Nephron progenitor cell (in vitro differentiated cells): ENCODE results near the gene DEFB121.
"Not testable (repeated sequence)": the region's sequence is repeated elsewhere in the genome, so short reads cannot be mapped to it uniquely, and the experiment has no call there.

Experiments
- DNase-seq: peaks from one replicate; pipeline ENCODE4 v3.0.0; 2021
- H3K27ac Mint-ChIP-seq: 2 replicates; pipeline ENCODE4 v1.8.0; 2021; ENCODE audit warnings: mild to moderate bottlenecking, moderate library complexity, mixed read lengths
- H3K27me3 Mint-ChIP-seq: 2 replicates; pipeline ENCODE4 v1.8.0; 2021; ENCODE audit warnings: mild to moderate bottlenecking, low read depth, mixed read lengths; ENCODE audit not compliant: poor library complexity
- H3K36me3 Mint-ChIP-seq: 2 replicates; pipeline ENCODE4 v1.8.0; 2021; ENCODE audit warnings: low read depth, mixed read lengths
- H3K4me1 Mint-ChIP-seq: 2 replicates; pipeline ENCODE4 v1.8.0; 2021; ENCODE audit warnings: mixed read lengths
- H3K4me3 Mint-ChIP-seq: 2 replicates; pipeline ENCODE4 v1.8.0; 2021; ENCODE audit warnings: mild to moderate bottlenecking, moderate library complexity, mixed read lengths
- H3K9me3 Mint-ChIP-seq: 2 replicates; pipeline ENCODE4 v1.8.0; 2021; ENCODE audit warnings: mild to moderate bottlenecking, moderate library complexity, mixed read lengths
- CTCF ChIP-seq: fragments of 200-600 bp; sonication (generic); IDR thresholded peaks from 2 replicates; pipeline ENCODE4 v1.5.0; 2021; ENCODE audit warnings: antibody characterized with exemption

Gene DEFB121

GRCh38 chr20:31390490-31390889 lies 15.5 kb downstream of the DEFB121 start, which contains the start of gene DEFB119:
TSS of gene DEFB119 (minus strand) at chr20:31390590. CDS start at chr20:31390483, 107 bp downstream.
- H3K27me3 Mint-ChIP-seq, result peaks cover 4% of the 10 kb centered on the region
- no peak for DNase-seq
- no peak within 1 kb of the TSS for H3K4me3 Mint-ChIP-seq
- peaks cover 84% of the 10 kb centered on the region for H3K9me3 Mint-ChIP-seq
- no peak within 1 kb of the TSS for H3K27ac Mint-ChIP-seq
- peaks cover 4% of the 10 kb centered on the region for H3K36me3 Mint-ChIP-seq
- TF ChIP-seq CTCF, result no peak
- H3K4me1 Mint-ChIP-seq, result no peaks in the 10 kb centered on the region

GRCh38 chr20:31374346-31374745 lies 31.7 kb downstream of the DEFB121 start:
- H3K27ac Mint-ChIP-seq, result no peak overlapping the region
- no peaks in the 10 kb centered on the region for H3K4me1 Mint-ChIP-seq
- H3K9me3 Mint-ChIP-seq, result peaks cover 89% of the 10 kb centered on the region
- no peak overlapping the region for H3K4me3 Mint-ChIP-seq
- no peaks in the 10 kb centered on the region for H3K36me3 Mint-ChIP-seq
- no peak for DNase-seq
- no peak for TF ChIP-seq CTCF
- no peaks in the 10 kb centered on the region for H3K27me3 Mint-ChIP-seq

- H3K9me3 Mint-ChIP-seq, result peaks cover 82% of the 10 kb centered on the region
- H3K4me3 Mint-ChIP-seq, result no peak within 1 kb of the TSS
- no peak within 1 kb of the TSS for H3K27ac Mint-ChIP-seq
- no peak for TF ChIP-seq CTCF
- no peak for DNase-seq
- H3K36me3 Mint-ChIP-seq, result no peaks in the 10 kb centered on the region
- H3K27me3 Mint-ChIP-seq, result no peaks in the 10 kb centered on the region
- no peaks in the 10 kb centered on the region for H3K4me1 Mint-ChIP-seq
Measured at GRCh38 chr20:31368301-31368700, 37.7 kb downstream of the DEFB121 start, which contains the start of gene DEFB118. TSS of gene DEFB118 (plus strand) at chr20:31368601. CDS start at chr20:31368651, 50 bp downstream.

GRCh38 chr20:31364272-31364671 lies 41.7 kb downstream of the DEFB121 start:
- H3K4me3 Mint-ChIP-seq, H3K27ac Mint-ChIP-seq, H3K4me1 Mint-ChIP-seq, DNase-seq, H3K36me3 Mint-ChIP-seq, H3K27me3 Mint-ChIP-seq: not testable (repeated sequence)
- H3K9me3 Mint-ChIP-seq, result peaks cover 74% of the 10 kb centered on the region

- H3K9me3 Mint-ChIP-seq, result peaks cover 75% of the 10 kb centered on the region
- no peak overlapping the region for H3K27ac Mint-ChIP-seq
Measured at GRCh38 chr20:31363295-31363694, 42.7 kb downstream of the DEFB121 start.

GRCh38 chr20:31355981-31356380 lies 50.0 kb downstream of the DEFB121 start:
- H3K27me3 Mint-ChIP-seq, result no peaks in the 10 kb centered on the region
- H3K4me3 Mint-ChIP-seq, result no peak overlapping the region
- H3K4me1 Mint-ChIP-seq, result no peaks in the 10 kb centered on the region
- peaks cover 62% of the 10 kb centered on the region for H3K9me3 Mint-ChIP-seq
- no peaks in the 10 kb centered on the region for H3K36me3 Mint-ChIP-seq
- no peak for TF ChIP-seq CTCF
- no peak for DNase-seq
- no peak overlapping the region for H3K27ac Mint-ChIP-seq

More at GRCh38 chr20:31363295-31363694, 42.7 kb downstream of the DEFB121 start:
- DNase-seq, result no peak
- no peaks in the 10 kb centered on the region for H3K4me1 Mint-ChIP-seq
- H3K27me3 Mint-ChIP-seq, result no peaks in the 10 kb centered on the region
- H3K36me3 Mint-ChIP-seq, result no peaks in the 10 kb centered on the region
- H3K4me3 Mint-ChIP-seq, result no peak overlapping the region
- TF ChIP-seq CTCF, result no peak
